ENCODE results near the gene NME3.

Gene NME3

GRCh38 chr16:1780677-1781072, 9.3 kb upstream of the NME3 start:
- no peak for DNase-seq (ENCODE audit: low read depth)

- no peak for DNase-seq (ENCODE audit: low read depth)
Observed at GRCh38 chr16:1779741-1780676, 8.7 kb upstream of the NME3 start.

- DNase-seq (ENCODE audit: low read depth): no peak
Observed at GRCh38 chr16:1779234-1779701, 7.9 kb upstream of the NME3 start.

GRCh38 chr16:1778200-1779179, 7.1 kb upstream of the NME3 start:
- no peak for DNase-seq (ENCODE audit: low read depth)

GRCh38 chr16:1777375-1778199, 6.2 kb upstream of the NME3 start:
- DNase-seq (ENCODE audit: low read depth): no peak

- no peak for DNase-seq (ENCODE audit: low read depth)
Observed at GRCh38 chr16:1776991-1777374, 5.6 kb upstream of the NME3 start.

GRCh38 chr16:1776672-1776955, 5.3 kb upstream of the NME3 start:
- no peak for DNase-seq (ENCODE audit: low read depth)

- DNase-seq (ENCODE audit: low read depth): no peak
Observed at GRCh38 chr16:1775846-1776671, 4.7 kb upstream of the NME3 start.

- no peak for DNase-seq (ENCODE audit: low read depth)
Observed at GRCh38 chr16:1775006-1775845, 3.9 kb upstream of the NME3 start.

- no peak for DNase-seq (ENCODE audit: low read depth)
Observed at GRCh38 chr16:1774448-1774780, 3.1 kb upstream of the NME3 start.

- no peak for DNase-seq (ENCODE audit: low read depth)
Observed at GRCh38 chr16:1773703-1774447, 2.5 kb upstream of the NME3 start.

- DNase-seq (ENCODE audit: low read depth): peak; percentile 68
Observed at GRCh38 chr16:1772908-1773702, 1.8 kb upstream of the NME3 start, which contains the start of gene MRPS34. MRPS34 (minus strand) TSS chr16:1773134; CDS start chr16:1773119, 15 bp downstream.

- DNase-seq (ENCODE audit: low read depth): no peak
Observed at GRCh38 chr16:1772362-1772907, 1.1 kb upstream of the NME3 start, which contains the start of gene EME2. EME2 (plus strand) TSS chr16:1772810; CDS start chr16:1773228, 418 bp downstream.

- DNase-seq (ENCODE audit: low read depth): no peak
Observed at GRCh38 chr16:1771864-1772361, 570 bp upstream of the NME3 start.

- peak; percentile 44 for DNase-seq (ENCODE audit: low read depth)
Observed at GRCh38 chr16:1770328-1771187, 785 bp downstream of the NME3 start.

- DNase-seq (ENCODE audit: low read depth): no peak
Observed at GRCh38 chr16:1769402-1770300, 1.7 kb downstream of the NME3 start.

Data from activated gamma-delta T cell treated with anti-CD3 and anti-CD28 coated beads, Interleukin-2, amount 50 U/mL, for 16 hours (primary cell).